Retina (tissue), 1 donor: ENCODE measurements around the gene NGB.
"Not testable (repeated sequence)": the region's sequence is repeated elsewhere in the genome, so short reads cannot be mapped to it uniquely, and the experiment has no call there.

ENCODE experiments used
- DNase-seq: peaks from one replicate; pipeline ENCODE4 v3.0.0-alpha.2; 2016

The NGB gene, protein sequence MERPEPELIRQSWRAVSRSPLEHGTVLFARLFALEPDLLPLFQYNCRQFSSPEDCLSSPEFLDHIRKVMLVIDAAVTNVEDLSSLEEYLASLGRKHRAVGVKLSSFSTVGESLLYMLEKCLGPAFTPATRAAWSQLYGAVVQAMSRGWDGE

DNA sequence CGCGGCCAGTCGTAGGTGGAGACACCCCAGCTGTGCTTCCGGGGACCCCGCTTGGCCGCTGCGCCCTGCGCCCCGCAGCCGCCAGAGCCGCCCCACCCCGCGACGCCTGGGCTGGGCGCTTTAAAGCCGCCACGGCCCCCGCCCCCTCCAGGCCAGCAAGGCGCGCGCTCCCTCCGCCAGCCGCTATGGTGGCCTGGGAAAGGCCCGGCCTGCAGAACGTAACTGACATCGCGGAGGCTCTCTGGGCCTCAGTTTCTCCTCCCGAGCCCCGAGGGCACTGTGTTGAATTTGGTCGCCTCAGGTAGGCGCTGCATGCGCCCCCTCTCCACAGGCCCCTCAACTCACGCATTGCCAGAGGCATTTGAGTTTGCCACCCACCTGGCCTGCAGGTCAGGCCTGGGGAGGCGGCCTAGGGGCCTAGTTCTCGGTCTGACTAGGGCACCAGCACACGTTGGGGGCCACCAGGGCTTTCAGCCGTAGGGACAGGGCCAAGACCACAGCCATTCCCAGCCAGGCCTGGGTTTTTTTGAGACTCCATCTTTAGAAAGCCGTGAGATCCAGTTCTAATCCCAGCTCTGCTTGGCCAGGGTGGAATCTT is at the start of gene NGB:
TSS of gene NGB (minus strand) at position 94 of the 598 bp plus-strand sequence. CDS start 269 bp downstream, outside the sequence.
- no peak for DNase-seq

DNA sequence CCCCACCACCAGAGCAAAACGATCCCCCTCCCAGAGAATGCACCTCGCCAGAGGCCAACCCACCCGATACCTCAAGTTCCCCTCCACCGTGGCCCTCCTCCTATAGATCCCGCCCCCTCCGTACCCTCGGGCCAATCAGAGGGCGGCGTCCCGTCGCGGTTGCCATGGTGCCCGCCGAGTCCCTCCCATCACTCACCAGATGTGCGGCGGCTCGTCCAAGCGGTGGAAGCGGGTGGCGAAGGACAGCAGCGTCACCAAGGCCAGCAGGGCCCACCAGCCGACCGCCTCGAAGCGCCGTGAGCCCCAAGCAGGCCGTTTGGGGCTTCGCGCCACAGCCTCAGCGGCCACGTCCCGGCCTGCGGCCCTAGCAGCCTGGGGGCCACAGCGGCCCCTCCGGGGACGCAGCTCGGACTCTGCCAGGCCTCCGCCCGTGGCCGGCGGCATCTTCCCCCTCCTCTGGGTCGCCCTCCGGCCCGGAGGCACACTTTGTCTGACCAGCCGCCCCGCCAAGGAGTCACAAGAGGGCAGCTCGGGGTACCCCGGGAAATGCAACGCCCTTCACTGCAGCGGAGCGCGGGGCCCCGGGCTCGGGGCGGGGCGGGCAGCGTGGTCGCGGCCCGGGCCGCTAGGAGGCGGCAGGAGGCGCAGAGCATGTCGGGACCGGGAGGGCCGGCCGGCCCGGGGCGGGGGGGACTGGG is 49.4 kb upstream of the NGB start, which contains the start of gene POMT2:
TSS of gene POMT2 (minus strand) at position 646 of the 698 bp plus-strand sequence. CDS start at position 444, 202 bp downstream.
- DNase-seq: peak; percentile 98

DNA sequence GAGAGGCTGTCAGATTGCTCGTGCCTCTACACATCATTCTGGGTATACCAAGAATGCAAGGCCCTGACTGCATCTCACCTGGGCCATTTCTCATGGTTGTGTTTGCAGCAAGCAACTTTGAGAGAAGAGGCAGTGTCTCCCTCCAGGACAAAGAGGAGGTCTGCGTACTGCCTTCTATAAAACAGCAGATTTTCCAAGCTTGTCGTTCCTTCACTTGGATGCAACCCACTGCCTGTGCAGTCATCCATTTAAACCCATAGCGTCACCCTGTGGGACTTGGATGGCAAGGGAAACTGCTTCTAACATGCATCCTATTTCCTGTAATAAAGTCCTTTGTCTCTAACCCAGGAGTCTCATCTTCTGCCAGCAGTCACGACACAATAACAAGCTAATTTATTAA is 48.4 kb upstream of the NGB start:
- DNase-seq: peak; percentile 60

DNA sequence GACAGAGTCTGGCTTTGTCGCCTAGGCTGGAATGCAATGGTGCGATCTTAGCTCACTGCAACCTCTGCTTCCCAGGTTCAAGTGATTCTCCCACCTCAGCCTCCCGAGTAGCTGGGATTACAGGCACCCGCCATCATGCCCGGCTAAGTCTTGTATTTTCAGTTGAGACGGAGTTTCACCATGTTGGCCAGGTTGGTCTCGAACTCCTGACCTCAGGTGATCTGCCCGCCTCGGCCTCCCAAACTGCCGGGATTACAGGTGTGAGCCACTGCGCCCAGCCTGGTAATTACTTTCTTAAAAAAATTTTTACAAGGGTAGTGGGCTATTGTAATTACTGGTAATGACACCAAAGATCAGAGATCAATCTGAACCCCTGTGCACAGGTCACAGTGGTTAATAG is 47.8 kb upstream of the NGB start:
- DNase-seq: not testable (repeated sequence)

DNA sequence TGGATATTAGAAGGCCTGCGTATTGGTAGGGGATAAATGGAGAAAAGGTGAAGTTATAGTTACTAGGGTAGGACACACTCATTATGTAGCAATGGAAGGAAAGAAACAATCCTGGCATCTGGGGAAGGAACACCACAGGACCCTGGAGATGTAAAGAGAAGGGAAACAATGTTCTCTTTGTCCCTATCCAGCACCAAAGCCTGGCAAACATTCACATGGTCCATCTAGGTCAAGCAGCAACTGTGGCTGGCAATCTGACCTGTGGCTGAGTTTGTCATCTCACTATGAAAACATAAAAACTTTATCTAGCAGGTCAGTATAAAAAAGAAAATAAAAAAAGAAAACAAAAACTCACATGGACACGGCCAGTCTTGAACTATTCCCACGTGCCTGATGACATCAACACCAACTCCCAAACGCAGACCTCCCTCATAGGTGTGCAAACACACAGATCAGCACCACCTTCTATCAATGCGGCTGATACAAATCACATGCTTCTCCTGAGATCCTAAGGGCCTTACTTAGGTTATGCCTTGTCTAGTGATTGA is 47.1 kb upstream of the NGB start:
- DNase-seq: peak; percentile 44

DNA sequence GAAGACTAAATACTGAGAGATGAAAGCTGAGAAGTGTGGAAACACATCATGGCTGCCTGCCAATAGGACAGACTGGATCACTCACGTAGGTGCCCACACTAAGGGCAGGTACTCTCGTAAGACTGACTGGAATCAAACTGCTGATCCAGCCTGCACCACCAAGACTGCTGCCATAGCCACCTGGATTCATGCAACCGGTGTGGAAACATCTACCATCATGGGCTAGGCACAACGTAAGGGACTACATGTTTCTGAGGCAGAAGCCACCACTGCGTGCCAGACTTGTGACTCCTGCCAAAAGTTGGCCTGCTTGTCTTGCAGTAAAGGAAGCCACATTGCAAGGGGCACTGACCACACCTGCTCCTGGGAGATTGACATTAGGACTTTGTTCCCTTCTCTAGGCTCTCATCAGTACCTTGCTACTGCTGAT is 45.9 kb upstream of the NGB start:
- DNase-seq: no peak

DNA sequence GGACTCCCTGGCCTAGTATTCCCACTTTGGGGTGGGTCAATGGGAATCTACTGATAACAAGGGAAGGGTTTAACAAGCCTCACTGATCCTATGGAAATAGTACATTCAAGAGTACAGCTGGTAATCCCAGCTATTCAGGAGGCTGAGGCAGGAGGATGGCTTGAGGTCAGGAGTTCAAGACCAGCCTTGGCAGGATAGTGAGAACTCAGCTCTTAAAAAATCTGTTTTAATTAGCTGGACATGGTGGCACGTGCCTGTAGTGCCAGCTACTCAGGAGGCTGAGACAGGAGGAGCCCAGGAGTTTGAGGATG is 45.1 kb upstream of the NGB start:
- DNase-seq: no peak

DNA sequence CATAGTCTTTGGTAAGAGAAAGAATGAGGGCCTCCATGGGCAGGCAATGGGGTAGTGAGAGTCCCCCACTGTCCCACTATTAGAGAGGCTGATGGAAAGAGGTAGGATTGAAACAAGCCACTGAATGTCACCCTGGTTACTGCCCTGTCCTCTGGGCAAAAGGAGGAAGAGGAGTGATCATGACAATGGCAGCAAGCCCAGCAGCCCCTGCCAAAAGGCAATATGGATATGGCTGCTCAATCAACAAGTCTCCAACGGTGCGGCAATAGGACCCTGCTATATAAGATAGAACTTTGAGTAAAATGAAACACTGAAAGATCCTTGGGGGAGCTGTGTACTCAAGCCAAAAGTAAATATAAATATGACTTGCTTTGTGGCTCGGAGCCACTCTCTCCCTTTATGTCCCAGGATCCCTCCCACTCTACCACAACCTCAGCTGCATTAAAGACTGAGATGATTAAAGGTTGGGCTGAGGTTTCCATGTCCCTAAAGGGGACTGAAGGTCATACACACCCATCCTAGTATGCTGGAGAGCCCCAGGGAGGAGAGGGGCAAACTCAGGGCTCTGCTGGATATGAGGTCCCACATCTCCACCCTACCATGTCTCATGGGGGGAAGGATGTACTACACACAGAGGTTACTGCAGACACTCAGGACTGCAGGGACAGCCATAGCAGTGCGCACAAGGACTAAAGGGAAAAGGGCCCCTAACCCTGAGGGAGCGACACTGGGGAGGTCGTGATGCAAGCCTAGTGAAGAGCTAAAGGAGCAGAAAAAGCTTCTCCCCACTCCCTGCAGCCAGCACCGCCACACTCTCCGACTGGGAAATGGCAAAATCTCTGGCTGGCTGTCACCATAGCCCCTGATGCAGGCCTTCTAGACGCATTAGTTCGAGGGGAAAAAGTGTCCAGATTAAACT is 43.8 kb upstream of the NGB start:
- DNase-seq: no peak

DNA sequence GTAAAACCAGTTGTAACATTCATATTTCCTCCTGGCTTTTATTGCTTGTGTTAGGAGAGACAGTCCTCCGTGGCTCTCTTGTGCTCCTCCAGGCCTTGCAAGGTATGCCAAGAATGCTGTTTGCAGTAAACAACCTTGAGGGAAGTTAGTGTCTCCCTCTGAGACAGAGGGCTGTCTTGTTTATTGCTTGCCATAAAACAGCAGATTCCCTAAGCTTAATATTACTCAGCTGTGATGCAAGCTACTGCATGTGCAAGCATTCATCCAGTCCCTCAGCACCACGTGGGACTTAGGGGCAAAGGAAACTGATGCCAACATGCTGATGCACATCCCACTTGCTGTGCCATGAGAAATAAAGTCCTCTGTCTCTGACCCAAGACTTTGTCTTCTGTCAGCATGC is 43.0 kb upstream of the NGB start:
- no peak for DNase-seq

DNA sequence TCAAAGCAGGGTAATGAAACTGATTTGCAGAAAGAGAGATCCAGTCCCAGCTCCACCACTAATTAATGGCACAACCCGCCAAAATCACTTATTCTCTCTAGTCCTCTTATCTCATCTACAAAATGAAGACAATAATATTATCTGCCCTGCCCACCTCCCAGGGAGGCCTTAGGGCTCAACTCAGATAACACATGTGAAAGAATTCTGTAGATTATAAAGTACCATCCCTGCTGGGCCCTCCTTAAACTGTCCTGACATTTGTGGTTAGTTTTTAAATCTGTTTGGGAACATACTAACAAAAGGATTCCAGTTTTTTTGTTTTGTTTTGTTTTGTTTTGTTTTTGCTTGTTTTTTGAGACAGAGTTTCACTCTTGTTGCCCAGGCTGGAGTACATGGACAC is 42.4 kb upstream of the NGB start:
- DNase-seq: no peak

DNA sequence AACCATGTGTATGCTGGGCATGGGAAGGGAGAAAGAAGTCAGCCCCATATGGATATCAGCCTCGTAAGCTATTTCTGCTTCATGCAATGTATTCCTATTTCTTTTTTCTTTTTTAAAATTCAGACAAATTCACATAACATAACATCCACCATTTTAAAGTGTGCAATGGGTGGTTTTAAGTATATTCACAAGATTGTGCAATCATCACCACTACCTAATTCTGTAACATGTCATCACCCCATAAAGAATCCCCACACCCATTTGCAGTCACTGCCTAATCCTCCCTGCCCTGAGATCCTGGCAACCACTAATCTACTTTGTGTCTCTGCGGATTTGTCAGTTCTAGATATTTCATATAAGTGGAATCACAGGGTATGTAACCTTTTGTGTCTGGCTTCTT is 40.2 kb upstream of the NGB start:
- no peak for DNase-seq

DNA sequence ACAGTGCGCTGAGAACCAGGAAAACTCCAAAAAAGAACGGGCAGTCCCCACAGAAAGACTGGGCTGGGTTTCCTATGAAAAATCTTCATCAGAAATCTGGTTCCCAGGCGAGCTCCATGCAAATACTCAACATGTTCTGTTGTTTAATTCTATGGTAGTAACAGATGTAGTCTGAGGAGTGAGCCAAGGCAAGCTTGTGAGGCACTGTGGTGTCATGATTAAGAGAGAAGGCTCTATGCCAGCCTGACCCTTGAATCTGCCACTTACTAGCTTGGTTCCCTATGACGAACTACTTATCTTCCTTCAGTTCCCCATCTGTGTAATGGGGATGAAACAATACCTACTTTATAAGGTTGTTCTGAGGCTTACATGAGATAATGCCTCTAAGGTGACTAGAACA is 39.0 kb upstream of the NGB start:
- no peak for DNase-seq

DNA sequence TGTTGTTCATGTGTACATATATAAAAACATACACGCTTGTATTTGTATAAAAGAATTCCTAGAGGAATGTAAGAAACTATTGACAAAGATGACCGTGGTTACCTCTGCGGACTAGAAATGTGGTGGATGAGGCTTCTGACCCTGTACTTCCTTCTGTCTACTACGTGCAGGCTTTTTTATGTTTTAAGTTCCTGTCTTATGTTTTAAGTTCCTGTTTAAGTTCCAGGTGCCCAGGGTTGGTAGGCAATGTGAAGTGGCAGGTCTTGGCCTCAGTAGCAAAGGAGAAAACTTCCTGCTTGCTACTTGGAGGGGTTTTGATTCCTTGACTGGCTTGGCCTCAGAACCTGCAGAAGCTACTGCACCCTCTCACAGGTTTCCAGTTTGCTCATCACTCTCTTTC is 38.1 kb upstream of the NGB start:
- DNase-seq: no peak

DNA sequence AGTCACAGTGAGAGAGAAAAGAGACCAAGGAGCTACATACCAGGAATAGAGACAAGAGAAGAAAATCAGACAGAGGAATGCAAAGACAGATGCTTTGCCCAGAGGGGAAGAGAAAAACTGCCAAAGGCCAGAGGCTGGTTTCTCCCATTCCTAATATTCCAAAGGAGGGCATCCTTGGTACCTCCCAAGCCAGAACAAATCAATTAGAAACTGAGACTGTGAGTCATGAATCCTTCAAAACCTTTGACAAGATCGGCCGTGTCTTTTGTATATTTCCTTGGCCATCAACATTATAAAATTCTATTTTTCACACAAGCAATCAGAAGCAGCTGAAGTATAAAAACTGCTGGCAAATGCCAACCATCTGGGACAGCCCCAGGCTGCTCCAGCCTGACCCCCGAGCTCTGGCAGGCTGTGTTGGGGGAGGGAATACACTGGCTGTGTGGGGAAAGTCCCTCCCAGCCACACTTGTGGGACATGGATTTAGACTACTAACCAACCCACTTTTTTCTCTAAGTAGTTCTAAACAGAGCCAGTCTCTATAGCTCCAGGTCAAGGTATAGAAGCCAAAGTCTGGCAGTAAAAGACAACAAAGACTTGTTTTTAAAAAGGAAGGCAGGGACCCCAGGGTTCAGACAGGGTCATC is 36.0 kb upstream of the NGB start:
- DNase-seq: no peak

DNA sequence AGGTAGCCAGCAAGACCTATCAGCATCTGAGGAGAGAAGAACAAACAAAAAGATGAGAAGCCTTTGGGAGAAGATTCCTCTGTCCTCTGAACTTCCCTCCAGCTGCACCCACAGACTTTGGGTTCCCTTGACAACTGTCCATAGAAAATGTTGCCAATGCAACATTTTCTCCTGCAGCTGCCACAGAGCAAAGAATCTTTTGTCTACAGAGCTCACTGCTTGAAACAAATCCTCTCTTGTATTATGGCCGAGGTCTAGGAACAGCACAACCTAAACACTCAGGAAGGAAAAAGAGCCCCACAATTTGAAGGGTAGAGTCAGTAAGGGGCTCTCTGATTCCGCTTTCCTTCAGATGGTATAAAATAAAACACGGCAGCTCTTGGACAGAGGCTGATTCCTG is 35.4 kb upstream of the NGB start:
- DNase-seq: no peak

DNA sequence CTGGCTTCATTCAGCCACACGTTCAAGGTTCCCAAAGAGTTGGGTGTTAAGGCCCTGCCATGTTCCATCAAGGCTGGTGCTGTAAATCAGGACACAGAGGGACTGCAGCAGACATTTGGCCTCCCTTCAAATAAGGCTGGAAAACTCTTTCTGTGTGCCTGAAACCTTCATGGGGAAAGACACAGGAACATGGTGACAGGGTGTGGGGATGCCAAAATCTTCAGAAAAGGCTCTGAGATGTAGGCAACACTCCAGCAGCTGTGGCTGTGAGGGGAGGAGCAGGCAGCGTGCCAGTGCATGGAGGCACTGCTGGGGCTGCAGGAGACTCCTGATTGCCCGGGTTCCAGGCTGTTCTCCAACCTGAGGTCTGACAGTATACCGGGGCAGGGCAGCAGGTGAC is 34.7 kb upstream of the NGB start:
- no peak for DNase-seq

DNA sequence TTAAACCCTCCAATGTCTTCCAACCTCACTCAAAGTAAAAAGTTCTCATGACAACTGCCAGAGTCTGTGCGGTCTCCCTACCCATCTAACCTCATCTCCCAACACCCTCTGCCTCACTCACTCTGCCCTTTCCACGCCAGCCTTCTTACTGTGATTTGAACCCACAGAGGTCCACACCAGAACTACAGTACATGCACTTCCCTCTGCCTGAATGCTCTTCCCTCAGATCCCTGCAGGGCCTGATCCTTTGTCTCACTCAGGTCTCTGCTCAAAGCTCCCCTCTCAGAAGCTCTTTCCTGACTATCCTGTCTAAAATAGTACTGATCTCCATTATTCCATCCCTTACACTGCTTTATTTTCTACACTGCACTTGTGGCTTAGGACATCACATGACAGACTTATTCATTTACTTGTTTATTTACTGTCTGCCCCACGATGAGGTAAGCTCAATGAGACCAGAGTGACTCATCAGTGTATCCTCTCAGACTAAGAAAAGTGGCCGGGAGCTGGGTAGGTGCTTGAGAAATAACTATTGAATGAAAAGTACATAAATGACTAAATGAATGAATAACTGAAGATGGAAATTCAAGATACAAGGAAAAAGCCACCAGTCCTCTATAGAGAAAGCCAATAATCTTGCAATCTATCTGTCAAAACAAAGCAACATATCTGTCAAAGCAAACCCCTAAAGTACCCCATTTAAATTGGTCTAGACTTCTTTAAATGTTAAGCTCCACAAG is 32.6 kb upstream of the NGB start:
- no peak for DNase-seq

DNA sequence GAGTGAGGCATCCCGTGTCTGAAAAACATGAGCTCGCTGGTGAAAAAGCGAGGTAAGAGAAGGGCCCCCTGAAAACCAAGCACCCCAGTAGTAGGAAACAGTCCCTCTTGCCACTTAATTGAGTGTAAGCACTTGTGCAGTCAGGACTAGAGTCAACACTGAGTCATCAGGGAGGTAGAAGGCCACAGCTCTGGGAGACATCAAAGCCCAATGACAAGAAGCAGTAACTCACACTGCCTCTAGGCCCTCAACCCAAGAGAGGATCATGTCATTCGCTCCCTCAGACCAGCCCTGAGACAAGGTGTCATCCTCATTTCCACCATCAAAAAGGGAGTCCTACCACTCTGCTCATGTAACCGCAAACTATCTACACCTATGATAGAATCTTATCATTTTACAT is 31.9 kb upstream of the NGB start:
- no peak for DNase-seq

DNA sequence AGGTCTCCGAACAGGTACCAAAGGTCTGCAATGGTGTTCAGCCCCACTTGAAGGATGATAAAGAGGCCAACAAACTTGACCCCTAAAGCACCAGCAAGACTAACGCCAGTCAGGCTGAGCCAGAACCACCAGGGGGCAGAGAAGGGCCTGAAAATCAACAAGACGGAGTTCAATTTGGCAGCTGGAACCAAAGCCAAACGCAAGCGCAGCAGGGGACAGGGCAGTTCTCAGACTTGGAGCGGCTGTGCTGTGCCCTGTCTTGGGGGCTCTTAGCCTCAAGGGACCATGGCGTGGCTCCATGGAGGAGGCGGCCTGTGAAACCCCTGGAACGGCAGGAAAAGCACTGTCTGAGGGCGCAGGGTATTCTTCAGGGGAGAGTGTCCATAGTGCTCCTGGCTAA is 30.1 kb upstream of the NGB start:
- DNase-seq: peak; percentile 74

DNA sequence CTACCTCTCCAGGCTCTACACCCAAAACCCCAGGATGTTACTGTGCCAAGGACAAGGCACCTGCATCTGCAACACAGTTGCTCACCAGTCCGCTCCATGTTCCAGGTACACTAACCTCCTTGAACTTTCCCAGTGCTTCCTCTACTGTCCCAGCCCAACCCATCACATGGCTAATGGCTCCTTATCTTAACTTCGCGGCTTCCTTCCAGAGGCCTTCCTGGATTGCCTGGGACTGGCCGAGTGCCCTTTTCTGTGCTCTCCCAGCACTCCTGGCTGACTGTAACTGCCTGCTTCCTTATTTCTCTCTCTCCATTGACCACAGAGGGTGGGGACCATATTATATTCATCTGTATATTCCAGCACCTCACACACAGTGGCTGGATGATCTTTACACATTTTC is 28.8 kb upstream of the NGB start:
- no peak for DNase-seq

DNA sequence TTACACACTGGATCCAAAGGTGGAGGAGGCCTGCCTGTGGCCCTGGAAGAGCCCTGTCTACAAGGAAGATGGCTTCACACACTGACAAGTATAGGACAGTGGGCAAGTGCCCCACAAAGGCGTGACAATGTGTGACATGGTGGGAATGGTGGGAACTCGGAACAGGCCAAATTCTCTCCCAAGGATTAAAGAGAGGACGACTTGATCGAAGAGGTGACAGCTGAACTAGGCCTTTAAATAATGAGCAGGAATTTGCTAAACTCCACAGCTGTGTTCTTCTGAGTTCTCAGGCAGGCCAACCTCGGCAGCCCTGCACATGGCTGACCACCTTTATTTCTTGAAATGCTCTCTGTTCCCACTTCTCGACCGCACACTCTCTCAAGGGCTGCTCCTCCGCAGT is 25.9 kb upstream of the NGB start:
- no peak for DNase-seq

DNA sequence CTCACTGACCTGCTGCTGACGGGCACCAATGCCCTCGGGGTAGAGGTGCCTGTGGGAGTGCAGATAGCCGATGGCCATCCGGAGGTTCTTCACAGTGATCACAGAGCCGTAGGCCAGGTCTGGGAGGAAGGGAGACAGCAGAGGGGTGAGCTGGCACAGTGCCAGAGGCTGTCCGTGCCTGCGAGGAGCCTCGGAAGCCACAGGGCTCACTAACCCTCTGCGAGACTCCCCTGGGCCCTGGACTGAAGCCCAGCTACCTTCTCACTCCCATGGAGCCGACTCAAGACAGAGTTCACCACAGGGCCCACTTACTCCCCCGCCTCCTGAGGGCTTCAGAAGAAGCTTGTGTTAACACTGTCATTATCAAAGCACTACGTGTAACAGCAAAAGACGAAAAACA is 25.1 kb upstream of the NGB start:
- no peak for DNase-seq
